Measurements from ENCODE around the gene BMP3. TPM values are rescaled to one million over a fixed set of nuclear protein-coding genes. Genes with fewer than 3 reads are reported as not detected.

Gene BMP3
- polyA plus RNA-seq, 10 donors: 0.55 to 3.9 (median 1.3) TPM

GRCh38 chr4:81039351-81039972 lies 9.0 kb downstream of the BMP3 start:
- no peak for DNase-seq

GRCh38 chr4:81040012-81040659 lies 9.6 kb downstream of the BMP3 start:
- DNase-seq: peak; percentile 45 to 79 (median 72)

- no peak for DNase-seq
Observed at GRCh38 chr4:81042578-81043365, 12.3 kb downstream of the BMP3 start.

- DNase-seq: peak; percentile 56 to 81 (median 79)
Observed at GRCh38 chr4:81049330-81049729, 18.8 kb downstream of the BMP3 start.

- DNase-seq: peak; percentile 22 to 74 (median 65)
Observed at GRCh38 chr4:81049907-81050306, 19.4 kb downstream of the BMP3 start.

GRCh38 chr4:81052119-81053068 lies 21.9 kb downstream of the BMP3 start:
- peak; percentile 63 to 71 (median 64) for DNase-seq

- no peak for DNase-seq
Observed at GRCh38 chr4:81058621-81059020, 28.1 kb downstream of the BMP3 start.

- no peak for DNase-seq
Observed at GRCh38 chr4:81060587-81061343, 30.3 kb downstream of the BMP3 start.

- no peak for DNase-seq
Observed at GRCh38 chr4:81061344-81061730, 30.8 kb downstream of the BMP3 start.

- DNase-seq: peak in 1 of 3 donors; percentile 11
Observed at GRCh38 chr4:81062001-81062400, 31.5 kb downstream of the BMP3 start.

- DNase-seq: no peak
Observed at GRCh38 chr4:81065446-81065845, 34.9 kb downstream of the BMP3 start.

GRCh38 chr4:81069706-81070331 lies 39.3 kb downstream of the BMP3 start:
- DNase-seq: peak; percentile 78 to 87 (median 82)

GRCh38 chr4:81071013-81071412 lies 40.5 kb downstream of the BMP3 start:
- no peak for DNase-seq

- DNase-seq: no peak
Observed at GRCh38 chr4:81081156-81081555, 50.6 kb downstream of the BMP3 start.

- DNase-seq: peak in 1 of 3 donors; percentile 2
Observed at GRCh38 chr4:81084029-81084428, 53.5 kb downstream of the BMP3 start.

GRCh38 chr4:81084634-81085033 lies 54.1 kb downstream of the BMP3 start:
- peak; percentile 3 to 12 (median 5) for DNase-seq

GRCh38 chr4:81085291-81085690 lies 54.8 kb downstream of the BMP3 start:
- DNase-seq: no peak

- no peak for DNase-seq
Observed at GRCh38 chr4:81085979-81086378, 55.5 kb downstream of the BMP3 start.

- DNase-seq: no peak
Observed at GRCh38 chr4:81093720-81094401, 63.4 kb downstream of the BMP3 start.

- no peak for DNase-seq
Observed at GRCh38 chr4:81095389-81095788, 64.9 kb downstream of the BMP3 start.
